Mesenchymal stem cell (in vitro differentiated cells and primary cell): ENCODE results near the gene STK11IP. TPM values are rescaled to one million over a fixed set of nuclear protein-coding genes. Genes with fewer than 3 reads are reported as not detected.

Experiments
- DNase-seq: peaks from one replicate; pipeline ENCODE4 v3.0.0-alpha.2; 2013
- H2AFZ ChIP-seq: one replicate; pipeline ENCODE4 v1.6.1; 2013; ENCODE audit warnings: low read depth, mild to moderate bottlenecking, control low read depth, inconsistent platforms, low read length, moderate library complexity
- H2AK5ac ChIP-seq: 2 replicates; pipeline ENCODE4 v1.6.1; 2013; ENCODE audit warnings: low read length, moderate library complexity, mild to moderate bottlenecking, inconsistent platforms; ENCODE audit not compliant: severe bottlenecking
- H2BK120ac ChIP-seq: one replicate; pipeline ENCODE4 v1.6.1; 2013; ENCODE audit warnings: low read depth, mild to moderate bottlenecking, inconsistent platforms, low read length, moderate library complexity
- H2BK12ac ChIP-seq, 2 experiments: one replicate each; pipeline ENCODE4 v1.6.1; 2013; ENCODE audit warnings: inconsistent platforms in 2 of 2, low read length in 2 of 2, mild to moderate bottlenecking in 2 of 2, moderate library complexity in 2 of 2, control low read depth in 1 of 2
- H2BK15ac ChIP-seq: one replicate; pipeline ENCODE4 v1.6.1; 2013; ENCODE audit warnings: mild to moderate bottlenecking, low read depth, inconsistent platforms; ENCODE audit not compliant: poor library complexity, severe bottlenecking
- H2BK5ac ChIP-seq: 2 replicates; pipeline ENCODE4 v1.6.1; 2013; ENCODE audit warnings: low read depth, mild to moderate bottlenecking, low read length, control low read depth, inconsistent platforms; ENCODE audit not compliant: poor library complexity, severe bottlenecking
- H3K14ac ChIP-seq, 2 experiments: one replicate each; pipeline ENCODE4 v1.6.1; 2013; ENCODE audit warnings: inconsistent platforms in 2 of 2, low read length in 2 of 2, control low read depth in 1 of 2, mild to moderate bottlenecking in 1 of 2, moderate library complexity in 1 of 2
- H3K18ac ChIP-seq, 2 experiments: one replicate each; pipeline ENCODE4 v1.6.1; 2013; ENCODE audit warnings: inconsistent platforms in 2 of 2, low read length in 2 of 2, control low read depth in 1 of 2, low read depth in 1 of 2, mild to moderate bottlenecking in 1 of 2
- H3K23ac ChIP-seq, 2 experiments: one replicate each; pipeline ENCODE4 v1.6.1; 2013; ENCODE audit warnings: inconsistent platforms in 2 of 2, low read length in 2 of 2, mild to moderate bottlenecking in 2 of 2, moderate library complexity in 2 of 2, control low read depth in 1 of 2
- H3K27ac ChIP-seq: 2 replicates; pipeline ENCODE4 v1.5.1; 2013; ENCODE audit warnings: mild to moderate bottlenecking, moderate library complexity, low read length, control low read depth, inconsistent platforms; ENCODE audit not compliant: poor library complexity, severe bottlenecking
- H3K27me3 ChIP-seq, 2 experiments: 2 replicates each; pipeline versions ENCODE4 v1.6.1 to v1.7.0; 2013; ENCODE audit warnings: low read length in 2 of 2, mild to moderate bottlenecking in 2 of 2, moderate library complexity in 2 of 2, control low read depth in 1 of 2, inconsistent platforms in 1 of 2; ENCODE audit not compliant: control insufficient read depth in 1 of 2, insufficient read depth in 1 of 2
- H3K36me3 ChIP-seq, 2 experiments: 2 replicates each; pipeline versions ENCODE4 v1.6.1 to v1.7.0; 2013; ENCODE audit warnings: low read length in 2 of 2, control low read depth in 1 of 2, inconsistent platforms in 1 of 2, low read depth in 1 of 2, mild to moderate bottlenecking in 1 of 2; ENCODE audit not compliant: insufficient read depth in 2 of 2, control insufficient read depth in 1 of 2
- H3K4ac ChIP-seq, 2 experiments: one replicate each; pipeline ENCODE4 v1.6.1; 2013; ENCODE audit warnings: inconsistent platforms in 2 of 2, low read length in 2 of 2, mild to moderate bottlenecking in 2 of 2, moderate library complexity in 2 of 2, control low read depth in 1 of 2, low read depth in 1 of 2
- H3K4me1 ChIP-seq: 2 replicates; pipeline ENCODE4 v1.6.1; 2013; ENCODE audit warnings: low read depth, low read length, control low read depth; ENCODE audit not compliant: control insufficient read depth, insufficient read depth
- H3K4me2 ChIP-seq: 2 replicates; pipeline ENCODE4 v1.6.1; 2013; ENCODE audit warnings: low read length, mild to moderate bottlenecking, inconsistent platforms; ENCODE audit not compliant: poor library complexity, severe bottlenecking
- H3K4me3 ChIP-seq, 2 experiments: 2 replicates each; pipeline versions ENCODE4 v1.5.1 to v1.7.0; 2013; ENCODE audit warnings: low read length in 2 of 2, mild to moderate bottlenecking in 2 of 2, control low read depth in 1 of 2, low read depth in 1 of 2; ENCODE audit not compliant: insufficient read depth in 1 of 2
- H3K79me1 ChIP-seq: replicated peaks from 2 replicates; pipeline ENCODE4 v1.6.1; 2013; ENCODE audit warnings: mild to moderate bottlenecking, control low read depth, low read length, inconsistent platforms; ENCODE audit not compliant: poor library complexity, severe bottlenecking
- H3K9ac ChIP-seq: 2 replicates; pipeline ENCODE4 v1.7.0; 2013; ENCODE audit warnings: mild to moderate bottlenecking, low read length, moderate library complexity
- H3K9me3 ChIP-seq: 2 replicates; pipeline ENCODE4 v1.7.0; 2013; ENCODE audit warnings: mild to moderate bottlenecking, low read length; ENCODE audit not compliant: control insufficient read depth
- H4K8ac ChIP-seq: one replicate; pipeline ENCODE4 v1.6.1; 2013; ENCODE audit warnings: inconsistent platforms, mild to moderate bottlenecking, low read length, moderate library complexity
- H4K91ac ChIP-seq: one replicate; pipeline ENCODE4 v1.6.1; 2013; ENCODE audit warnings: mild to moderate bottlenecking, low read length, inconsistent platforms
- WGBS: methylation state at CpG from one replicate; pipeline ENCODE4 v1.1.7; 2013; ENCODE audit warnings: mixed read lengths; 5-methylcytosine and 5-hydroxymethylcytosine counted together
- polyA plus RNA-seq, 2 experiments: library from polyadenylated mRNA; stranded (reverse); fragments of 200-250 nt; gene quantifications; one replicate each; pipeline ENCODE4 v1.2.3, GENCODE V29; 2013

Gene STK11IP
- polyA plus RNA-seq (2013, experiment 1 of 2), result 14.6 TPM
- polyA plus RNA-seq (2013, experiment 2 of 2), result 13.3 TPM

- Histone ChIP-seq H4K91ac (peak within 1 kb of the TSS; percentile 36), H3K4ac (peak within 1 kb of the TSS; percentile 75 to 79), H3K36me3 (peaks cover 17 to 19% of the 10 kb centered on the region in 2 experiments), H3K4me1 (peaks cover 4% of the 10 kb centered on the region), H3K79me1 (peaks cover 15% of the 10 kb centered on the region), H3K27ac (peak within 1 kb of the TSS; percentile 96), H3K27me3 (no peaks in the 10 kb centered on the region), H3K9ac (peak within 1 kb of the TSS; percentile 98), H2AK5ac (peak within 1 kb of the TSS; percentile 49), H2BK5ac (peak within 1 kb of the TSS; percentile 66), H3K4me3 (peak within 1 kb of the TSS; percentile 60 to 84), H2AFZ (peak within 1 kb of the TSS; percentile 65), H3K23ac (no peak within 1 kb of the TSS), H3K14ac (no peak within 1 kb of the TSS), H4K8ac (peak within 1 kb of the TSS; percentile 89), H3K9me3 (no peaks in the 10 kb centered on the region), H3K18ac (peak within 1 kb of the TSS; percentile 67 to 80), H2BK15ac (peak within 1 kb of the TSS; percentile 92), H3K4me2 (peak within 1 kb of the TSS; percentile 73), H2BK12ac (no peak within 1 kb of the TSS), H2BK120ac (no peak within 1 kb of the TSS)
- peak; percentile 98 for DNase-seq
- under 1% methylated on average over 38 of the region's 57 CpGs for WGBS
These were observed at the start of gene STK11IP for GRCh38 chr2:219597552-219598307. TSS of gene STK11IP (plus strand) at chr2:219597857. CDS start at chr2:219598120, 263 bp downstream.

GRCh38 chr2:219548990-219549389, 48.7 kb upstream of the STK11IP start:
- H2AK5ac ChIP-seq, result no peak overlapping the region
- no peak overlapping the region for H2BK120ac ChIP-seq
- no peak overlapping the region for H3K27ac ChIP-seq
- no peak overlapping the region for H3K4me2 ChIP-seq
- no peak overlapping the region for H2BK12ac ChIP-seq
- H3K4me1 ChIP-seq, result peaks cover 26% of the 10 kb centered on the region
- H3K36me3 ChIP-seq, result peaks cover 18 to 23% of the 10 kb centered on the region in 2 experiments
- no peak overlapping the region for H3K18ac ChIP-seq
- no peak overlapping the region for H3K4me3 ChIP-seq
- no peak overlapping the region for H2BK5ac ChIP-seq
- no peak overlapping the region for H4K91ac ChIP-seq
- H2BK15ac ChIP-seq, result no peak overlapping the region
- H3K4ac ChIP-seq, result no peak overlapping the region
- DNase-seq, result no peak
- H4K8ac ChIP-seq, result no peak overlapping the region
- H3K9ac ChIP-seq, result no peak overlapping the region
- H3K79me1 ChIP-seq, result no peaks in the 10 kb centered on the region
- no peak overlapping the region for H3K23ac ChIP-seq
- WGBS, result 96% methylated on average over 18 of the region's 18 CpGs
- no peaks in the 10 kb centered on the region for H3K9me3 ChIP-seq
- H2AFZ ChIP-seq, result no peak overlapping the region
- no peak overlapping the region for H3K14ac ChIP-seq
- H3K27me3 ChIP-seq, result peaks cover 13 to 14% of the 10 kb centered on the region in 2 experiments

- H2AFZ ChIP-seq, result no peak overlapping the region
- 84% methylated on average over 9 of the region's 9 CpGs for whole genome bisulfite sequencing
These were observed 48.0 kb upstream of the STK11IP start for GRCh38 chr2:219549619-219550018.

More at GRCh38 chr2:219549619-219550018, 48.0 kb upstream of the STK11IP start:
- Histone ChIP-seq H3K36me3 (peaks cover 18 to 23% of the 10 kb centered on the region in 2 experiments), H2BK15ac (no peak overlapping the region), H3K4me2 (no peak overlapping the region), H3K9me3 (no peaks in the 10 kb centered on the region), H3K4me3 (no peak overlapping the region), H3K4me1 (peaks cover 20% of the 10 kb centered on the region), H3K27me3 (peaks cover 13 to 17% of the 10 kb centered on the region in 2 experiments), H3K4ac (no peak overlapping the region), H3K79me1 (no peaks in the 10 kb centered on the region), H2AK5ac (no peak overlapping the region), H3K9ac (no peak overlapping the region), H3K23ac (no peak overlapping the region), H3K14ac (no peak overlapping the region), H4K91ac (no peak overlapping the region), H4K8ac (no peak overlapping the region), H2BK5ac (no peak overlapping the region), H3K27ac (no peak overlapping the region), H2BK12ac (no peak overlapping the region), H3K18ac (no peak overlapping the region), H2BK120ac (no peak overlapping the region)
- DNase-seq, result no peak
